Fibroblast of lung (primary cell): ENCODE measurements around the gene RALGPS2. TPM values are rescaled to one million over a fixed set of nuclear protein-coding genes. Genes with fewer than 3 reads are reported as not detected.

Source experiments
- DNase-seq, 2 donors: peaks; one replicate each; pipeline versions ENCODE4 v3.0.0 to v3.0.0-alpha.2; 2010; ENCODE audit warnings: low read depth in 2 of 2
- H2AFZ ChIP-seq: 2 replicates; pipeline ENCODE4 v1.5.1; 2012; ENCODE audit warnings: low read length, control low read depth, inconsistent platforms
- H3K27ac ChIP-seq: 2 replicates; pipeline ENCODE4 v1.5.1; 2011; ENCODE audit warnings: low read length, control low read depth; ENCODE audit not compliant: insufficient read depth
- H3K27me3 ChIP-seq: 2 replicates; pipeline ENCODE4 v1.5.1; 2011; ENCODE audit warnings: mild to moderate bottlenecking, low read length; ENCODE audit not compliant: control insufficient read depth, insufficient read depth
- H3K36me3 ChIP-seq: 2 replicates; pipeline ENCODE4 v1.5.1; 2011; ENCODE audit warnings: low read length; ENCODE audit not compliant: control insufficient read depth, insufficient read depth
- H3K4me1 ChIP-seq: 2 replicates; pipeline ENCODE4 v1.5.1; 2011; ENCODE audit warnings: low read length; ENCODE audit not compliant: control insufficient read depth, insufficient read depth; ENCODE audit errors: extremely low read depth
- H3K4me2 ChIP-seq: 2 replicates; pipeline ENCODE4 v1.5.1; 2011; ENCODE audit warnings: low read length, control low read depth; ENCODE audit not compliant: insufficient read depth; ENCODE audit errors: extremely low read depth
- H3K4me3 ChIP-seq, 4 experiments: fragments of 200-600 bp in 1 of 4; sonication (generic) in 1 of 4; replicated peaks in 1 of 4; 2 replicates each; pipeline ENCODE4 v1.5.1; 2011 to 2016; ENCODE audit warnings: low read length in 4 of 4, low read depth in 3 of 4, mild to moderate bottlenecking in 3 of 4, control low read depth in 2 of 4, inconsistent platforms in 1 of 4, mixed read lengths in 1 of 4; ENCODE audit not compliant: insufficient read depth in 1 of 4; ENCODE audit errors: control extremely low read depth in 1 of 4
- H3K79me2 ChIP-seq: 2 replicates; pipeline ENCODE4 v1.5.1; 2012; ENCODE audit warnings: mild to moderate bottlenecking, low read length, inconsistent platforms; ENCODE audit not compliant: control insufficient read depth, insufficient read depth
- H3K9ac ChIP-seq: 2 replicates; pipeline ENCODE4 v1.5.1; 2011; ENCODE audit warnings: mild to moderate bottlenecking, low read length, control low read depth; ENCODE audit not compliant: insufficient read depth
- H3K9me3 ChIP-seq: 2 replicates; pipeline ENCODE4 v1.5.1; 2012; ENCODE audit warnings: low read depth, low read length; ENCODE audit not compliant: control insufficient read depth, insufficient read depth
- H4K20me1 ChIP-seq: 2 replicates; pipeline ENCODE4 v1.5.1; 2011; ENCODE audit warnings: low read length; ENCODE audit not compliant: control insufficient read depth, insufficient read depth; ENCODE audit errors: extremely low read depth
- EZH2 ChIP-seq: IDR thresholded peaks from 2 replicates; pipeline ENCODE4 v1.5.1; 2012; ENCODE audit warnings: low read length, control low read depth, mild to moderate bottlenecking; ENCODE audit errors: missing control alignments
- polyA plus RNA-seq, 2 donors: library from polyadenylated mRNA; depleted of rRNA in 1 of 2; stranded (reverse) in 1 of 2; unstranded in 1 of 2; fragments of >200 nt; gene quantifications; 2 replicates each; pipeline ENCODE4 v1.2.1, GENCODE V29; 2011 to 2012; ENCODE audit warnings: missing spikeins in 1 of 2
- total RNA-seq: library from RNA; depleted of rRNA; stranded (reverse); fragments of >200 nt; gene quantifications from 2 replicates; pipeline ENCODE4 v1.2.1, GENCODE V29; 2014
- TF ChIP-seq, protein P1 (sequence below), 2 donors: IDR thresholded peaks in 1 of 2; conservative IDR thresholded peaks in 1 of 2; 1 replicate in 1 of 2; 2 replicates in 1 of 2; pipeline ENCODE4 v1.5.1; 2011 to 2012; ENCODE audit warnings: low read length in 2 of 2, control low read depth in 1 of 2, inconsistent platforms in 1 of 2, low read depth in 1 of 2, mild to moderate bottlenecking in 1 of 2

Gene RALGPS2
- total and polyA plus RNA-seq, 2 donors (not counting 1 experiment from before 2014, with no cell fraction given), result 53.8 to 69.7 TPM

DNA sequence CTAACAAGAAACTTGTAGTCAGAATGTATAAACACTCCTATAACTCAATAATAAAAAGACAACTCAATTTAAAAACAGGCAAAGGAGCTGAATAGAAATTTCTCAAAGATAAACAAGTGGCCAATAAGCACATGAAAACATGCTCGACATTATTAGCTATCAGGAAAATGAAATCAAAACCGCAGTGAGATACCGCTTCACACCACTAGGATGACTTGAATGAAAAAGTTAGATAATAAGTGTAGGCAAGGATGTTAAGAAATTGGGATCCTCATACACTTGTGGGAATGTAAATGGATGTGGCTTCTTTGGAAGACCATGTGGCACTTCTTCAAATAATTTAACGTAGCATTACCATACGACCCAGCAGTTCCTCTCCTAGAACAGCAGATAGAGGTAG is 8.9 kb downstream of the RALGPS2 start:
- Histone ChIP-seq H3K27ac (no peak overlapping the region), H3K4me3 (no peak overlapping the region), H3K36me3 (no peaks in the 10 kb centered on the region), H3K27me3 (no peaks in the 10 kb centered on the region), H3K79me2 (peaks cover 47% of the 10 kb centered on the region), H3K4me2 (no peak overlapping the region), H4K20me1 (no peaks in the 10 kb centered on the region), H3K9ac (no peak overlapping the region), H2AFZ (no peak overlapping the region), H3K9me3 (no peaks in the 10 kb centered on the region), H3K4me1 (no peaks in the 10 kb centered on the region)
- TF ChIP-seq EZH2, result no peak
- TF ChIP-seq, protein P1, sequence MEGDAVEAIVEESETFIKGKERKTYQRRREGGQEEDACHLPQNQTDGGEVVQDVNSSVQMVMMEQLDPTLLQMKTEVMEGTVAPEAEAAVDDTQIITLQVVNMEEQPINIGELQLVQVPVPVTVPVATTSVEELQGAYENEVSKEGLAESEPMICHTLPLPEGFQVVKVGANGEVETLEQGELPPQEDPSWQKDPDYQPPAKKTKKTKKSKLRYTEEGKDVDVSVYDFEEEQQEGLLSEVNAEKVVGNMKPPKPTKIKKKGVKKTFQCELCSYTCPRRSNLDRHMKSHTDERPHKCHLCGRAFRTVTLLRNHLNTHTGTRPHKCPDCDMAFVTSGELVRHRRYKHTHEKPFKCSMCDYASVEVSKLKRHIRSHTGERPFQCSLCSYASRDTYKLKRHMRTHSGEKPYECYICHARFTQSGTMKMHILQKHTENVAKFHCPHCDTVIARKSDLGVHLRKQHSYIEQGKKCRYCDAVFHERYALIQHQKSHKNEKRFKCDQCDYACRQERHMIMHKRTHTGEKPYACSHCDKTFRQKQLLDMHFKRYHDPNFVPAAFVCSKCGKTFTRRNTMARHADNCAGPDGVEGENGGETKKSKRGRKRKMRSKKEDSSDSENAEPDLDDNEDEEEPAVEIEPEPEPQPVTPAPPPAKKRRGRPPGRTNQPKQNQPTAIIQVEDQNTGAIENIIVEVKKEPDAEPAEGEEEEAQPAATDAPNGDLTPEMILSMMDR (conservative IDR thresholded peaks at IDR 0.05 in 1 of 2, IDR thresholded peaks at IDR 0.05 in 1 of 2; ENCODE audit: low read depth in 1 of 2, low read length in 2 of 2), result peak in 1 of 2 donors; percentile 40
- DNase-seq, result no peak

DNA sequence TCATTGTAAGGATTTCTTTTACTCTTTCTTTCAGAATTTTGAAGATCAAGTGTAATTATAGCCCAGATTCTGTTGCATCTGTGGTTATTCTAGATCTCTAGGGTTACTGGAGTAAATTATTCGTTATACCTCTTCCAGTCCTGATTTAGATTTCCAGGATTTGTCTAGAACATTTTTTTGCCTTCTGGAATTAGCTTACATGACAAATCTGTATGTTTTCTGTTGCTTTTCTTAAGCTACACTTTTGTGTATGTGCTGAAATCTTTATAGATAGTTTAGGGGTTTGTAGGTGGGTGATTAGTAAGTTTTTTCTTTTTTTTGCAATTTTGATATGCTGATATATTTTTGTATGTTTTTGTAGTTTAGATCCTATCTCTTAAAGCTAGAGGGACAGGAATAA is 13.7 kb downstream of the RALGPS2 start:
- Histone ChIP-seq H4K20me1 (no peaks in the 10 kb centered on the region), H3K9me3 (no peaks in the 10 kb centered on the region), H3K27ac (no peak overlapping the region), H3K4me1 (no peaks in the 10 kb centered on the region), H3K79me2 (peaks cover 22% of the 10 kb centered on the region), H3K4me2 (no peak overlapping the region), H3K4me3 (no peak overlapping the region), H3K27me3 (no peaks in the 10 kb centered on the region), H2AFZ (no peak overlapping the region), H3K36me3 (no peaks in the 10 kb centered on the region), H3K9ac (no peak overlapping the region)
- DNase-seq, result no peak
- TF ChIP-seq, protein P1 (conservative IDR thresholded peaks at IDR 0.05 in 1 of 2, IDR thresholded peaks at IDR 0.05 in 1 of 2; ENCODE audit: low read depth in 1 of 2, low read length in 2 of 2), result no peak
- no peak for TF ChIP-seq EZH2

DNA sequence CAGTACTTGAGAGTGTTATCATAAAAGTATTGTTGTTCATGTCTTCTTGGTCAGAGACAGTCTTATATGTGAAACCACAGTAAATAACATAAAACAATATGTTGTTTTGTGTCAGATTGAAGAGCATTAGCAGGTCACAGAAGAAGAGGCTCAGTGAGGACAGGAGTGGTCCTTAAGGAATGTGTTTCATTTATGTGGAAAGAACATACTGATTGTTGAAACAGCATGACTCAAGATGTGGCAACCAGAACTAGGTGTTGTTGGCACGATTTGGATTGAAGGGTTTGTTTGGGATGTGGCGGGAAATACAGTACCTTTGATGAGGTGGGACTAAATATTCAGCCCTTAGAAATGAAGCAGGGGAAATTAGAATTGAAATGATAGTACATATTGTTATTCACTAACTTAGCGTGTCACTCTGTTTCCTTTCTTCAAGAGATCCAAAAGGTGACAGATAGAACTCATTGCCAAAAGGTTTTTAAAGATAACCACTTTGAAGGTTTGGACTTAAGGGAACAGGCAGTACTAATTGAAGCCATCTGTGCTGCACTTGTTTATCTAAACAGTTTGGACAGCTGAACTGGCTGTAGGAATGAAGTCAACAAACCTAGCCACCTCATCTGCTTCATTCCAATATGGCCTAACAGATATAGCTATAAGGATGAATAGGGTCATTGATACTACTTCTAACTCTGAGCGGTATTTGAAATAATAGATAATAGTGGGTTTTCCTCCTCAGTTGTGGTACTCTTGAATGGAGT is 14.4 kb downstream of the RALGPS2 start:
- no peak for TF ChIP-seq EZH2
- TF ChIP-seq, protein P1 (conservative IDR thresholded peaks at IDR 0.05 in 1 of 2, IDR thresholded peaks at IDR 0.05 in 1 of 2; ENCODE audit: low read depth in 1 of 2, low read length in 2 of 2), result no peak
- Histone ChIP-seq H3K4me2 (no peak overlapping the region), H3K79me2 (peaks cover 16% of the 10 kb centered on the region), H3K27ac (no peak overlapping the region), H2AFZ (no peak overlapping the region), H3K4me3 (no peak overlapping the region), H3K36me3 (no peaks in the 10 kb centered on the region), H3K9me3 (no peaks in the 10 kb centered on the region), H3K4me1 (no peaks in the 10 kb centered on the region), H3K9ac (no peak overlapping the region), H3K27me3 (no peaks in the 10 kb centered on the region), H4K20me1 (no peaks in the 10 kb centered on the region)
- DNase-seq, result peak; percentile 29 to 38
